Measurements from ENCODE around the gene RRBP1. TPM values are rescaled to one million over a fixed set of nuclear protein-coding genes. Genes with fewer than 3 reads are reported as not detected.

The RRBP1 gene
- total RNA-seq, 6 donors from 2014 or later: 143 to 256 (median 172) TPM

DNA sequence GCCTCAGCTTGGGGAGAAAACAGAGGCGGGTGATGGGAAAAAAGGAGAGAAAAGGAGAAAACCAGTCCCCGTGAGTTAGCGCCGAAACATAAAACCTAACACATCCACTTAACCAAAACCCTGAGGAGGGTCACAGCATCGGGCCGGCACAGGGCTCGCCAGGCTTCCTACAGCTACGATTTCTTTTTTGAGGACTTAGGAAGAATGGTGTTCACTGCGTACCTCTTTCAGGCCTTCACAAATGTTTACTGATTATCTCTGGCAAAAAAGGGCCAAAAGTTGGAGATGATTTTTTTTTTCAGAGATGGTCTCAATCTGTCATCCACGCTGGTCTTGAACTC lies 63.4 kb downstream of the RRBP1 start:
- H3K4me3 ChIP-seq: no peak overlapping the region
- peaks cover 20 to 100% (median 87%) of the 10 kb centered on the region in 4 donors for H3K36me3 ChIP-seq
- no peaks in the 10 kb centered on the region for H3K9me3 ChIP-seq
- H3K27me3 ChIP-seq: no peaks in the 10 kb centered on the region
- H3K4me1 ChIP-seq: peaks cover 8 to 21% (median 11%) of the 10 kb centered on the region in 4 donors
- ATAC-seq (ENCODE audit: low FRiP score in 2 of 2): no peak
- no peak overlapping the region for H3K27ac ChIP-seq
- WGBS, 2 donors: 95% methylated on average over 10 of the region's 10 CpGs
- no peak for DNase-seq
- TF ChIP-seq, protein P1, sequence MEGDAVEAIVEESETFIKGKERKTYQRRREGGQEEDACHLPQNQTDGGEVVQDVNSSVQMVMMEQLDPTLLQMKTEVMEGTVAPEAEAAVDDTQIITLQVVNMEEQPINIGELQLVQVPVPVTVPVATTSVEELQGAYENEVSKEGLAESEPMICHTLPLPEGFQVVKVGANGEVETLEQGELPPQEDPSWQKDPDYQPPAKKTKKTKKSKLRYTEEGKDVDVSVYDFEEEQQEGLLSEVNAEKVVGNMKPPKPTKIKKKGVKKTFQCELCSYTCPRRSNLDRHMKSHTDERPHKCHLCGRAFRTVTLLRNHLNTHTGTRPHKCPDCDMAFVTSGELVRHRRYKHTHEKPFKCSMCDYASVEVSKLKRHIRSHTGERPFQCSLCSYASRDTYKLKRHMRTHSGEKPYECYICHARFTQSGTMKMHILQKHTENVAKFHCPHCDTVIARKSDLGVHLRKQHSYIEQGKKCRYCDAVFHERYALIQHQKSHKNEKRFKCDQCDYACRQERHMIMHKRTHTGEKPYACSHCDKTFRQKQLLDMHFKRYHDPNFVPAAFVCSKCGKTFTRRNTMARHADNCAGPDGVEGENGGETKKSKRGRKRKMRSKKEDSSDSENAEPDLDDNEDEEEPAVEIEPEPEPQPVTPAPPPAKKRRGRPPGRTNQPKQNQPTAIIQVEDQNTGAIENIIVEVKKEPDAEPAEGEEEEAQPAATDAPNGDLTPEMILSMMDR (IDR thresholded peaks at IDR 0.05): no peak
- TF ChIP-seq EP300 (IDR thresholded peaks at IDR 0.05) (no peak), POLR2AphosphoS5 (IDR thresholded peaks at IDR 0.05) (no peak), POLR2A (IDR thresholded peaks at IDR 0.05) (no peak)

DNA sequence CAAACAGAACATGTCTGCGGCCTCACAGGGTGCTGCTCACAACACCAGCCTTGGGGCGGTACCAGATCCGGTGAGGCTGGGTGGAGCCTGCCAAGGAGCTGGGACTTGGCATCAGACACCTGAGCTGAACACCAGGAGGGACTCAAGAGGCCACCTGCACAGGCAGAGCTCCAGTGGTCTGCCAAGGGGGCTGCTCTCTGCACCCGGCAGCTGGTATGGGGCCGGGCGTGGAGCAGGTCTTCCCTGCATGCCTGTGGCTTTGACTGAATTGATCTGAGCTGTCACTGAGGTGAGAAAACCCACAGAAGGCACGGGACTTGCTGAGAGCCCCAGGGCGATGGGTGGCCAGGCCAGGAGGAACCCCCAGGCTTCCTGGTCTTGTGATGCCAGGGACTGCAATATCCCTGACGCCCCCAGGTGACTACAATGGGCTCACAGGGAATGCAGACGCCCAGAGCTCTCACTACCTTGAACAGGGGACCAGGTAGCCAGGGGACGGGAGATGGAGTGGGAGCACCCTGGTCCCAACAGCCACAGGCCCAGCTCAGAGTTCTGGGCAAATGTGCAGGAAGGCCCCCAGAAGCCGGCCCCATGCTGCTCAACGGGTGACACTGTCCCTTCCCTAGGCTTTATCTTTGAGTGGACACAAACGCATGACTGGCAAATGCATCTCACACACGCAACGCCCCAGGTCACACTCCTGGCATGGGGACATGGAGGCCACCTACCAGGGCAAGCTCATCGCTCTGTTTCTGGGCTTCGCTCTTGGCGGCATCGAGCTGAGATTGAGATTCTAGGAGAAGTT lies 64.0 kb downstream of the RRBP1 start:
- WGBS, 2 donors: 88 to 92% methylated on average over 10 to 19 of the region's 20 CpGs
- H3K27ac ChIP-seq: peak overlapping the region in 2 of 4 donors; percentile 14 to 37
- ATAC-seq (ENCODE audit: low FRiP score in 2 of 2): no peak
- H3K9me3 ChIP-seq: no peaks in the 10 kb centered on the region
- peaks cover 20 to 100% (median 83%) of the 10 kb centered on the region in 4 donors for H3K36me3 ChIP-seq
- H3K4me1 ChIP-seq: peaks cover 9 to 27% (median 11%) of the 10 kb centered on the region in 4 donors
- H3K27me3 ChIP-seq: no peaks in the 10 kb centered on the region
- DNase-seq: peak; percentile 37 to 67
- no peak overlapping the region for H3K4me3 ChIP-seq
- TF ChIP-seq POLR2A (IDR thresholded peaks at IDR 0.05): no peak
- TF ChIP-seq POLR2AphosphoS5 (IDR thresholded peaks at IDR 0.05): no peak

DNA sequence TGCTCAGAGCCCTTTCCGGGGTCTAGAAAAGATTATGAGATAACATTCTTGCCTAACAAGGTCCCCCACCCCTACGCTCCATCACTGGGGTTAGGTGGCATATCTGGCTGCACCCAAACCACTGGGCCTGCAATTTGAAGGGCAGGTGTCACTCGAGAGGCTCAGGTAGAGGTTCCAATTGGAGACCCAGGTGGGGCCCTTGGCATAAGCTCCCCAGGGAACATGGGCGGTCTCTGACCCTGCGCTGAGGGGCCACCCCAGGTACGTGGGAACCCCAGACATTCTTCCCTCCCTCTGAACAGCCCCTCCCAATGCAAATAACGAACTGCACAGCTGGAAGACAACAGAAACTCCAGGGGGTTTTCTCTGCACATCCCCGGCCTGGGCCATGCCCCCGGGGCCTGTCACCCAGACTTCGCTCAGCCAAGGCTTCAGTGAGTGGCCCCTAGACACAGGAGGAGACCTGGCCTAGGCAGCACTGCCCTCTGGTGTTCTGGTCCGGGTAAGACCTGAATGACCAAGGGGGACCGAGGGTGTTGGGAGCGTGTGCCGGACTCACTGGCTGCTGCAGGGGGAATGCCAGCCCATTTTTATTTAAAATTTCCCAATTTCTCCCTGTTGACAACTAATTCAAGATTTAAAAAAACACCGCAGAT lies 64.7 kb downstream of the RRBP1 start:
- peak in 1 of 2 donors; percentile 56 for DNase-seq
- Histone ChIP-seq H3K27me3 (no peaks in the 10 kb centered on the region), H3K27ac (peak overlapping the region in 2 of 4 donors; percentile 14 to 37), H3K4me1 (peaks cover 11 to 34% (median 18%) of the 10 kb centered on the region in 4 donors), H3K36me3 (peaks cover 18 to 96% (median 76%) of the 10 kb centered on the region in 4 donors), H3K9me3 (no peaks in the 10 kb centered on the region), H3K4me3 (no peak overlapping the region)
- ATAC-seq (ENCODE audit: low FRiP score in 2 of 2): peak; percentile 34 to 60
- WGBS, 2 donors: 75 to 88% methylated on average over 8 to 15 of the region's 15 CpGs
- TF ChIP-seq, protein P1 (IDR thresholded peaks at IDR 0.05): peak; percentile 49 to 85 (median 68)
- TF ChIP-seq POLR2AphosphoS5 (IDR thresholded peaks at IDR 0.05): no peak
- TF ChIP-seq POLR2A (IDR thresholded peaks at IDR 0.05): no peak
- TF ChIP-seq EP300 (IDR thresholded peaks at IDR 0.05): no peak

DNA sequence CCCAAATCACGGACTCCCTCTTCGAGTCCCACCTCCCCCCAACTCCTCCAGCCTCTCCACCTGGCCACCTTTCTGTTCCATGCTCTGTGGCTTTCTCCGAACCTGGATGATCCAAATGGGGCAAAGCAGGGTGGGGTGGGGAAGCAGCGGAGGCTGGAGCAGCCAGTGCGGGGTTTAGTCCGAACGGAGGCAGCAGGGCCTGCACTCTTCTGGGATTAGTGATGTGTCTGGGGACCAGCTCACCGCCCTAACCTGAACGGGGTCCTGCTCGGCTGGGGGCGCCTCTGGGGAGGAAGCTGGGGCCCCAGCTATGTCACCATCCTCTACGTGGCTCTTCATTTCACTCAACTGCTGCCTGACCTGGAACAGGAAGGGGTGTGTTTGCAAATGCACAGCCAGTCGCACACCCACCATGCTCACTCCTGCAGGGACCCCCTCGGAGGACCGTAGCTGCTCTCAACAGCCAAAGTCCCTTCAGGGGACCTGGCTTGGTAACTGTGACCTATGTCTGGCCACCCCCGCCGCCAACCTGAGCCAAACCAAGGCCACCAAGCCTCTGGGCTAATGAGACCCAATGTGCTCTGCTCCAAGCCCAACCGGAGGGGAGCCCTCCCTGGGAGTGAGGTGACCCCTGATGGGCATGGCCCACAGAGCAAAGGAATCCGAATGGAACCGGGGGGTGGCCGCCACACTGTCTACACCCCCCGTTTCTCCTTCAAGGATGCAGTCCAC lies 65.4 kb downstream of the RRBP1 start:
- TF ChIP-seq POLR2A (IDR thresholded peaks at IDR 0.05) (no peak), EP300 (IDR thresholded peaks at IDR 0.05) (no peak), POLR2AphosphoS5 (IDR thresholded peaks at IDR 0.05) (no peak)
- TF ChIP-seq, protein P1 (IDR thresholded peaks at IDR 0.05): no peak
- Histone ChIP-seq H3K36me3 (peaks cover 12 to 90% (median 69%) of the 10 kb centered on the region in 4 donors), H3K27ac (peak overlapping the region in 2 of 4 donors; percentile 14 to 37), H3K4me1 (peaks cover 18 to 41% (median 24%) of the 10 kb centered on the region in 4 donors), H3K4me3 (no peak overlapping the region), H3K27me3 (no peaks in the 10 kb centered on the region), H3K9me3 (no peaks in the 10 kb centered on the region)
- DNase-seq (peak; percentile 19 to 56), ATAC-seq (ENCODE audit: low FRiP score in 2 of 2) (no peak)
- 89 to 91% methylated on average over 9 to 22 of the region's 22 CpGs for WGBS, 2 donors
